Activated gamma-delta T cell (primary cell): Measurements from ENCODE around the gene FTH1.

Experiments
- DNase-seq: peaks from one replicate; lab custom pipeline; 2025; lab: John Stamatoyannopoulos, UW

The FTH1 gene

DNA sequence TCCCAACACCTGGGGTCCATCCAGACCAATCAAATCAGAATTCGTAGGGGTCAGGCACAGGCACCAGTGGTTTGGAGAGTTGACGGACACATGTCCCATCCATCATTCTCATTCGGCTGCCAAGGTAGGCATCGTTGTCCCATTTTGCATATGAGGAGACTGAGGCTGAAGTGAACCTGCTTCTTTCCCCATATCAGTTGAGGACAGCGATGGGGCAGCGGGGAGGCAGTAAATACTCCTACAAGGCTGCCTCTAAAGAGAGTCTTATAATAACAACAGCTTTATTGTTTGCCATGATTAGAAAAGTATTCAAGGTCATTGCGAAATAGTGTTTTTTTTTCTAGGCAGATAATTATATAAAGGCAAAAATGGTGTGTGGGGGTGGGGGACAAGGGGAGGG lies 18.9 kb downstream of the FTH1 start:
- no peak for DNase-seq

DNA sequence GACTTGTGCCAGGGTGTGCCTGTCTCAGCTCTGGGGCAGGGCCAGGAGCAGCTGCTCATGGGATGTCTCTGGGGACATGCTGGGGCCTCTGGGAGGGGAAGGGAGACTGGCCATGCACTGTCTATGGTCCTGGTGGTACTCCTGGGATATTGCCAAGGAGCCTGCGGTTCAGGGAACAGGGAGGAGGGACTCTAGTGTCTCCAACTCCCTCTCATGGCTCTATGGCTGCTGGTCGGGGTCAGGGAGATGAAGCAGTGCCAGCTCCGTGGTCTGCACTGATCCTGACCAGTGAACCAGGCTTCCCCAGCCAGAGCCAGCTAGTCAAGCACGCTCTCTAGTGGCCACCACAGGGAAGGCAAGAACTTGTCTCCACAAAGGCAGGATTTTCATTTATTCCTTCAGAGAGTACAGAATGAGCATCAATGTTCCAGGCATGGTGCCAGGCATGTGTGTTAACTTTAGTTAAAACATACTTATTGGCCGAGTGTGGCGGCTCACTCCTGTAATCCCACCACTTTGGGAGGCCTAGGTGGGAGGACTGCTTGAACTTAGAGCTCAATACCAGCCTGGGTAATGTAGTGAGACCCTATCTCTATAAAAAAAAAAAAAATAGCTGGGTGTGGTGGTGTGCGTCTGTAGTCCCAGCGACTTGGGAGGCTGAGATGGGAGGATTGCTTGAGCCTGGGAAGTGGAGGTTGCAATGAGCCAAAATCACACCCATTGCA lies 19.8 kb downstream of the FTH1 start:
- DNase-seq, result no peak

DNA sequence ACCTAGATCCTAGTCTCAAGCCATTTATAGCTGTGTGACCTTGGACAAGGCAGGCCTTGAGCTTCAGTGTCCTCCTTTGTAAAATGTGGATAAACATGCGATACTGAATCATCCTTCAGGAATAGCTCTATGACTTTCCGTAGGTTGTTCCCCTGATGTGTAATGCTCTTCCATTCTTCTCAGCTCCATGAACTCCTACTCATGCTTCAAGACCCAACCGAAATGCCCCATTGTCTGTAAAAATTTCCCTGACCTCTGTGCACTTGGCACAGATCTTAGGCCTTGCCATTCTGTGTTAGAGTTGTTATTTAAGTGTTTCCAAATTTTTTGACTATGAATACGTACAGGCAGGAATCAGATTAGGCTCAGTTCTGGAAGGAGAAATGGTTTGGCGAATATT lies 20.5 kb downstream of the FTH1 start:
- no peak for DNase-seq

DNA sequence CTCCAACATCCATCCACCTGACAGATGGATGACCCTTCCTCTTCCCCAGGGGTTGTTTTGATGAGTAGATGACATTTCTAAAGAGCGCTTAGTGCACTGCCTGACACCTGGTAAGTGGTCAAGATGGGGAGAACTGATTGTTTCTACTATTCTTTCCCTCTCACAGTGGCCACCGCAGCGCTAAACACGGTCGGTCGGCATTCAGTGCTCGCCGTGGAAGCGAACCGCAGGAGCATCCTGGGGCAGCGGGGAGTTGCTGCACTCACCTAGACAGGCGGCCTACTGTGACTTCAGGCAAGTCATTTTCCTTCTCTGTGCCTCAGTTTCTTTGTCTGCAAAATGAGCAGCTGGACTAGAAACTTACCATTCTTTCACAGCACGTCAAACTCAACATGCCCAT lies 22.2 kb downstream of the FTH1 start:
- DNase-seq, result no peak

DNA sequence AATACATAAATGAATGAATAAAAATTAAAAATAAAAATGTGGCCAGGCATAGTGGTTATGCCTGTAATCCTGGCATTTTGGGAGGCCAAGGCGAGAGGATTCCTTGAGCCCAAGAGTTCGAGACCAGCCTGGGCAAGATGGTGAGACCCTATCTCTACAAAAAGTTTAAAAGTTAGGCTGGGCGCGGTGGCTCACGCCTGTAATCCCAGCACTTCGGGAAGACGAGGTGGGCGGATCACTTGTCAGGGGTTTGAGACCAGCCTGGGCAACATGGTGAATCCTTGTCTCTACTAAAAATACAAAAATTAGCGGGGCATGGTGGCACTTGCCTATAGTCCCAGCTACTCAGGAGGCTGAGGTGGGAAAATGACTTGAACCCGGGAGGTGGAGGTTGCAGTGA lies 27.0 kb downstream of the FTH1 start:
- no peak for DNase-seq

DNA sequence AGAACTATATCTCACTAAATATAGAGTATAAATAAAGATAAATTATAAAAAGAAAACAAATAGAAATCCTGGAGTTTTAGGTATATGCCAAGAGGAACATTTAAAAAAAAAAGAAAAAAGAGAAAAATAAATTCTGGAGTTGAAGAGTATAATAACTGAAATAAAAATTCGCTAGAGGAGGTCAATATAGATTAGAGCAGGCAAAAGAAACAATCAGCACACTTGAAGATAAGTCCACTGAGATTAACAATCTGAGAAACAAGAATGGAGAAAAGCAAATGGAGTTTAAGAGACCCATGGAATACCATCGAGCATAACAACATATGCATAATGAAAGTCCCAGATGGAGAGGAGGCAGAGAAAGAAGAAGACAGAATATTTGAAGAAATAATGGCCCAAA lies 31.6 kb downstream of the FTH1 start:
- no peak for DNase-seq

DNA sequence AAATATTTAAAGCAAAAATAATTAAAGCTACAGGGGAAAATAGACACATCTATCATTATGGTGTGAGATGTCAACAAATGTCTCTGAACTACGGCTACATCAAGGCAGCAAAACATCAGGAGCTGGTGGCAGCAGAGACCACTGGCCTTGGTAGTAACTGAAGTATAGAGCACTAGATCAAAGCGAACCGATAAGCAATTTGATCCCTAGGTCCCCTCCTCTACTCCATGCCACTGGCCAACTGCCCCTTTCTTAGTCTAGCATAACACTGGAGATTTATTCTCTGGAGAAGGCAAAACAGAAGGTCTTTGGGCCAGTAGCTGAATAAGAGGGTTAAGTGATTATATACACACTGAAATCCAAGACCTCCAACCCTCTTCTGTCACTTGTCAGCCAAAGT lies 36.5 kb downstream of the FTH1 start:
- no peak for DNase-seq

DNA sequence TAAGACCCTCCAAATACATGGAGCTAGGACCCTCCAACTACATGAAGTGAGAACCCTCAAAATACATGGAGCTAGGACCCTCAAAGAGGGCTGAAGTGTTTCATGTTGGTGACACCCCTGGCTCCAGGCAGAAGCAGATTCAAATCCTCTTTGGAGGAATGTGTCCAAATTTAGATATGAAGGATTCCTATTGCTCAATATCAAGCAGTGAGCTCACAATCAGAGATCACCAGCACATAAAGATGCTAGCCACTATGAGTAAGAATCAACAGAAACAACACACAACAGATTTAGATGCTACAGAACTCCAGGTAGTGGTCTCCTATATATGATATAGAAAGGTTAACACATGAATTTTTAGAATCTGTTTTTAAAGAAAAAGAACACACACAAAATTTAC lies 38.8 kb downstream of the FTH1 start:
- DNase-seq, result no peak

DNA sequence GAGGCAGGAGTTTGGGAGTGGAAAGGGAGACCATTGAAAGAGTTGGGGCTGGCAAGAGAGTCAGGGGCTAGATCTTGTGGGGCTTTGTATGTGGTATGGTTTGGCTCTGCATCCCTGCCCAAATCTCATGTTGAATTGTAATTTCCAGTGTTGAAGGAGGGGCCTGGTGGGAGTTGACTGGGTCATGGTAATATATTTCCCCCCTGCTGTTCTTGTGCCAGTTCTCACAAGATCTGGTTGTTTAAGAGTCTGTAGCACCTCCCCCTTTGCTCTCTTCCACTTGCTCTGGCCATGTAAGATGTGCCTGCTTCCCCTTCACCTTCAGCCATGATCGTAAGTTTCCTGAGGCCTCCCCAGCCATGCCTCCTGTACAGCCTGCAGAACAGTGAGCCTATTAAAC lies 39.9 kb downstream of the FTH1 start:
- no peak for DNase-seq

DNA sequence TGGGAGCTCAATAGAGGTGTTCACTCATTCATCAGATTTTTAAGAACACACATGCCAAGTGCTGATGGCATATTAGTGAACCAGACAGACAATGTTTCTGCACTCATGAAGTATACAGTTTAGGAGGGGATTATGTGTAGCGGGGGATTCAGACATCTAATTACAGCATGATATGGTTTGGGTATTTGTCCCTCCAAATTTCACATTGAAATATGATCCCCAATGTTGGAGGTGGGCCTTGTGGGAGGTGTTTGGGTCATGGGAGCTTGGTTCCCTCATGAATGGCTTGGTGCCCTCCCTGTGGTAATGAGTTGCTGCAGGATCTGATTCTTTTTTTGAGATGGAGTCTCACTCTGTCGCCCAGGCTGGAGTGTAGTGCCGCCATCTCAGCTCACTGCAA lies 41.2 kb downstream of the FTH1 start:
- DNase-seq, result no peak

DNA sequence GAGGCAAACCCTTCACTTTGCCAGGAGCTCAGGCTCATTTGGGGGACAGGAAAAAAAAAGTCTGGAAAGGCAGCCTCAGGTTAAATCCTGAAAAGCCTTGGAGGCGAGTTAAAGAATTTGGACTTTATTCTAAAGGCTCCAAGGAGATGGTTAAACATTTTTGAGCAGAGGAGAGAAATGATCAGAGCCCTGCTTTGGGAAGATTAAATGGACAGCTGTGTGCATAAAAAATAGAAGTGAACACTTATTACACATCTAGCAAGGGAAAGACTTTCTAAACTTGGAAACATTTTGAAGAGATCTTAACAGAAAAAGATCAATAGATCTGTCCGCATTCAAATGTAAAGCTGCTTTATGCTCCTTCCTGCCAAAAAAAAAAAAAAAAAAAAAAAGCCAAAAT lies 41.7 kb downstream of the FTH1 start:
- no peak for DNase-seq

DNA sequence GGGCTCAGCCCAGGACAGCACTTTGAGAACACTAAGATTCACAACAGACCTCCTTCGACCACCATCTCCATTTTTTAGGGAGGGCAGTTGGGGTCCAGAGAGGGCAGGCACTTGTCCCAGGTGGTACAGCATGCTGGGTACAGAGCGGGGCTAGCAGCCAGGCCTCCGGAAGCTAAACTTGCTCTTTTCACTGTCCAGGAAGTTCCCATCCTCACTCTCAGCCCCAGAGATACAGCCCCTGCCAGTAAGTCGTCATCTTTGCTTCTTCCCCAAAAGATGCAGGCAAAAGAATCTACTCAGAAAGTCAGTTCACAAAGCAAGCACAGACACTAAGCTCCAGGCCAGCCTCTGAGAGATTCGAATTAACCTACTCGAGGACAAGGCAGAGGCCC lies 43.4 kb downstream of the FTH1 start:
- no peak for DNase-seq

DNA sequence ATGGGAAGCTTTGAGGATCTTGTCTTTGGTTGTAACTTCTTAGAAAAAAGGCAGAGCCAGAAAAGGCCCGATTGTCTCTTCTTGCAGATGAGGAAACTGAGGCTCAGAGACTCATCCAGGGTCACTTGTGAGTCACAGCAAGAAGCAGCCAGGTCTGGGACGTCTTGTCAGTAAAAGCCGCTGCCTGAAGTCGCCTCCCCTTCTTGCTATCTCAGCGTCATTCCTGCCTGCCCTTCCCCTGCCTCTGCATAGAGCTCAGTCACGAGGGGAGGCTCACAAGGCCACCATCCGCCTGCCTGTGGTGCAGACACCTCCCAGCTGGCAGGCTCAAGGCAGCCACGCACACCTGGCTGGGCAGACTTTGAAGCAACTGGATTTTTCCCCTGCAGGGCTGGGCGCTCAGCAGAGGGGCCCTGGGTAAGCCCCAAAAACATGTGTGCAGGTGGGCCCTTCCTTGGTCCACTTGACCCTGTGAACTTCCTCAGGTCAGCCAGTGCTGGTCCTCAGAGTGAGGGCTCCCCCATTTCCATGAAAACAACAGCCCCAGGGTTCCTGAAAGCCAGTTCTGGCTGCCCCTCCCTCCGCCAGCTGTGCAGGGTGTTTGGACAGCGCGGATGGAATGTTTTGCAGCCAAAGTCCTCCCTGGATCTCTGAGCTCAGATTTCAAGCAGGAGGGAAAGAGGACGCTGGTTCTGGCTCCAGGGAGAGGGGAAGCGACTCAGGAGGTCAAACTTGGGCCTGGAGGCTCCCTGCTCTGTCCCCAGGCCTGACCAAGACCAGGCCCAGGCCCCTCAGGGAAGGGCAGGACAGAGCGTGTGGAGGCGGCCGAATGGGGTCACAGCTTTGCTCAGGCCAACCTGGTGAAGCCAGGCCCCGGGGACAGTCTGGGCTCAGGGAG lies 44.0 kb downstream of the FTH1 start:
- DNase-seq, result no peak

DNA sequence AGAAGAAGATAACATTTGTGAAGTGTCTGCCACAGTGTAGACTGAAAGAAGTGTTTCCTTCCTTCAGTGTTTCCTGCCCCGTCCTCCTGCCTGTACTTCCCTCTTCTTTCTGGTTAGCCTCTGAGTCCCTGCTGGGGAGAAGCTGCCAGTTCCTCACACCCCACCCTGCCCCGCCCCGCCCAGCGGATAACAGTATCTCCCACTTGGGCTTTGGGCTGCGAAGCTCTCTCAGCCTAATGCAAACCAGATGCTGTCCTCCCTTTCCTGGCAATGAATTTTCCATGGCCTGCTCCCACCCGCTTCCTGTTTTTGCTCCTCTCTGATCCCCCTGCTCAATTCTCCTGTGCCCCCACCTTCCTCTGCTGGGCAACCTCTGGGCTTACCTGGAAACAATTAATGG lies 44.9 kb downstream of the FTH1 start:
- DNase-seq, result no peak

DNA sequence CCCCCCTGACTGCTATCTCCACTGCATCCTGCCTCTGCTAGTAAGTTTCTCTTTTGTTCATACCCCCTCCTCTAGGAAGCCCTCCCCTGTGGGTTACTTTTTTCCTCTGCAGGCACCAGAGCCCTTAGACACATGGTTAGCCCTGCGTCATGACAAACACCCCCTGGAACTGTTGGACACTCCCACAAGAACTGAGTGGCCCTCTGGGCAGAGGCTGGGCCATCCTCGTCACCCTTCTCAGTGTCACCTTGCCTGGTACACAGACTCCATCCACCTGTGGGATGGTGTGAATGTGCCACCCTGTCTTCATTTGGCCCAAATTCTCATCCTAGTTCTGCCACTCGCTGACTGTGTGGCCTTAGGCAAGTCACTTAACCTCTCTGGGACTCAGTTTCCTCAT lies 46.0 kb downstream of the FTH1 start:
- no peak for DNase-seq

DNA sequence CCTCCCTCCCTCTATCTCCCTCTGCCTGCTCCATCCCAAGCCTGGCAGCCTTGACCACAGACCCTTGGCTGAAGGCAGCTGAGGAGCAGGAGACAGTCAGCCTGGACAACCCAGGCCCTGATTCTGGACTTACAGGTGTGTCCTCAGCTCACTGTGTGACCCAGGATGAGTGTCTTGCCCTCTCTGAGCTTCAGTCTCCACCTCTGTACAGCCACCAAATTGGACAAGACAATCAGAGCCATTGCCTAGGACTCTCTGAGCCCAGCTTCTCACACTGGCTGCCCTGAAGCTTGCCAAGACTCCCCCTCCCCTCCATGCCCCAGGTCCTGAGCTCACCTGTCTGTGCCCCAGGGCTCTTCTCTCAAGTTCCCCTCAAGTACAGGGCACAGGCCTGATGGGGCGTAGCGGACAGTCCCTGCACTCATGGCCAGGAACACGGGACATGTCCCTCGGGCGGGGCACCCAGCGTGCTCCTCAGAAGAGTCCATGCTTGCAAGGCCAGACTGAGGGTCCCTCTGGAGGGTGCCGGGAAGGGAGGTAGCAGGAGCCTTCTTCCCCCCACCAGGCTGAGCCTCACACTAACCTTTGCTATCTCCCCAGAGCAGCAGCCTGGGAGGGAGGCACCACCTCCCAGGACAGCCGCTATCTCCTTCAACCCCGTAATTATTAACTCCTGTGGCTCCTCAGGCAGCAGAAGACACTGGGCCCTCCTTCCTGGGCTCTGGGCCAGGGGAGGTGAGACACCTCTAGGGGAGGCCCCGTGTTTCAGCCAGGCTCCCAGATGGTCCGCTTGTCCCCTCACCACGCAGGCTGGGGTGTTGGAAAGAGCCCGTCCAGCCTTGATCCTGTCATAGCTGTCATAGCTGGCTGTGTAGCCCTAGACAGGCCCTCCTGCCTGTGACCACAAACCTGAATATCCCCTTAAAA lies 47.5 kb downstream of the FTH1 start:
- no peak for DNase-seq

DNA sequence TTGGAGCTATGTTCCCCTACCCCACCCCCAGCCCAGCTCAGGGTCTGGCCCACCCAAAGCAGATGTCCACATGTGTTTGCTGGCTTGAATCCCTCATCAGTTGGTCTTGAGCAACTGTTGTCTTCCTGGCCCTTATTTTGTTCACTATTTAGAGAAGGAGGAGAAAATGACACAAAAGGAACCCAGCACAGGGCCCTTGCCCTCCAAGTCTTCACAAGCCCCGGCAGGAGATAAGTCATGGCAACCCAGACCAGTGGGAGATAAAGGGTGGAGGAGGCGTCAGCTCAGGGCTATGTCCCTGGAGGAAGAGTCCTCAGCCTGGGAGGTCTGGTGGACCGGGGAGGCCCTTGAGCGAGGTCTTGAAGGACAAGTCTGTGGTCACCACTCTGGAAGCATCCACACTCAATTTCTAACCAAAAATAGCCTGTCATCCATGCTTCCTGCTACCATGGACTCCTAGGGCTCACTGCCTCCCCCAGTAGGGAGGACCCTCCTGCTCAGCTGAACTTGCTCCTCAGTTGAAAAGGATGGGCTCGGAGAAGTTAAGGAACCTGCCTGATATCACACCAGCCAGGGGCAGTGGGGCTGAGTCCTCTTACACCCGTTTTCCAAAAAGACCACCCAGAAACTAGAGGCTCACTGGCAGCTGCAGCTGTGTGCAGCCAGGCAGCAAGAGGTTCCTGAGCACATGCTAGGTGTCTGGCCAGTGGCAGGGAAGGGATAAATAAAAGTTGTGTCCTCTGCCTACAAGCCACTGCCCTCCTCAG lies 48.3 kb downstream of the FTH1 start:
- DNase-seq, result no peak

DNA sequence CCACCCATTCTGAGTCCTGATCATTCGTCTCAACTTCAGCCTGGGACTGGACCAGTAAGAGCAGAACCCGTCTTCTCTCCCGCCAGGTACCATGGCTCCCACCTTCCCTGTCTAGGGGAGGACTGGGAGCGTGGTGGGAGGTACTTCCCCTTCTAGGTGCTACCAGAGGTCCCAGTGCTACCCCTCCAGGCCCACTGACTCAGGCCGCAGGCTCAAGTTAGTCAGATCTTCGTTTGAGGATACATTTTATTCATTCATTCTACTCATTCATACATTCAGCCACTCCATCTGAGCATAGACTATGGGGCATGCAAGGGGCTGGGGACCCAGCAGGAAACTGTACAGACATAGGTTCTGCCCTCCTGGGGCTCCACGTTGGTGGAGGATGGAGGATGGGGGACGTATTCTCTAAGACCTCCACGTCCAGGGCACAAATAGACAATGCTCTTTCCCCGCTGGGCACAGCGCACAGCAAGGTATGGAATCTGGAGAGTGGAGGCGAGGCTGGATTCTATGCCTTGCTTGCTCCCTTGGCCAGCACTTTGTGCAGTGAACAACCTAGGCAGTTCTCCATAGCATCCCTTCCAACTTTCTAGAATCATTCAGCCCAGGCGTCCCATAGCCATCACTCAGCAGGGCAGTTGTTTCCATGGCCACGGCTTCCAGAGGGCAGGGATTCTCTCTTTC lies 49.0 kb downstream of the FTH1 start:
- DNase-seq, result no peak

DNA sequence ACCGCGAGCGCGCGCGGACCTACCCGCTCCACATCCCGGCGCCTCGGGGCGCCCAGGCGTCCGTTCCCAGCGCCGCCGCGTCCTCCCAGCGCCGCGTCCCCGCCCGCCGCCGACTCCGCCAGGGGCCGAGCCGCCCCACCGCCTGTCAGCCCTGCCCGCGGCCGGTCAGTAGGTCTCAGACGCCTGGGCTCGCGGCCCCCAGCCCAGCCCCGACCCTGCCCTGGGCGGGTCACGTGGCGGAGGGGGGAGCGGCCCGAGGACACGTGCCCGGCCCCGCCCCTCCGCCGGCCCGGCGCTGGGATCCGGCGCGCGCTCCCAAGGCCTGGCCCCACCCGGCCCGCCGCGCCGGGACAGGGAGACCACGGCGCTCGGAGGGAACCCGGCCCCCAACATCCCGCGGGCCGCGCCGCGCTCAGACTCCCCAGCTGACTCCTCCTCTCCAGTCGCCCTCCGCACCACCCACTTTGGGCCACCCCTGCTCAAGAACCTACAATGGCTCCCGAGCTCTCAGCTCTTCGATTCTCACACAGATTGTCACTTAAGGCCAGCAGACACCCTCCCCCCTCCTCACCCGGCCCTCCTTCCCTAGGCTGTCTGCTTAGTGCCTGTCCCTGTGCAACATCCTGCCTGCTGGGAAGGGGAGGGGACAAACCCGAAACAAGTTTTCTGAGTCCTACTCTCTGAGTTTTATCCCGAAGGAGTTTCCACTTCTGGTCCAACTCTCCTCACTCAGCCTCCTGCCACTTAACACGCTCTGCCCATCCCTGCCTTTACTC lies 49.9 kb downstream of the FTH1 start, which contains the start of gene RAB3IL1:
TSS of gene RAB3IL1 (minus strand) at position 233 of the 776 bp plus-strand sequence. CDS start at position 34, 199 bp downstream.
- DNase-seq, result no peak

DNA sequence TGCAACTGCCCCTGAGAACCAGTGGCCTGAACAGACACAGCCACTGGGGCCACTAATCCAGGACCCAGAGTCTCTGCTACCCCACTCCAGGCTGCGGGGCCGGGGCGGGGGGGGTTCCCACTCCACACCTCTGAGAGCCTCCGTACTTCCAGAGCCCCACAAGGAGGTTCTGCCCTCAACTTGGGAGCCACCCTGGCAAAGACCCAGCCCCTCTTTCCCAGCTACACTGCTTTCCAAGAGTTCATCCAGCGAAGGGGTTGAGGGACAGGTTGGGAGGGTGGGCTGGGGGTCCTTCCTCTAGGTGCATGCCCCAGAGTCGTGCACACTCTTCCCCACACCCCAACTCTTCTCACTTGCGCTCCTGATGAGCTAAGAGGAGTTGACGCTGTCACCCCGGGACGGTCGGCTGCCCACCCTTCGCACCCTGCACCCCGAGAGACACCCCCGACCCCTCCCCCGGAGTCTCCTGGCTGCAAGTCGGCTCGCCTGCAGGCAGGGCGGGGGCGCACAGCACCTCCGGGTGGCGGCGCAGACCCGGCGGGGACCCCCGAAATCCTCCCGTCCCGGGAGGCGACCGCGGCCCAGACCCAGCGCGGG lies 50.6 kb downstream of the FTH1 start:
- no peak for DNase-seq
